IPS DF 4.7 (cell line): ENCODE results near the gene DGKI.

Source experiments
- DNase-seq: peaks from one replicate; pipeline ENCODE4 v3.0.0-alpha.2; 2013; ENCODE audit warnings: low spot score; ENCODE audit errors: extremely low read depth

Gene DGKI

GRCh38 chr7:137545059-137545716 lies 301.6 kb downstream of the DGKI start:
- no peak for DNase-seq

GRCh38 chr7:137544453-137545058 lies 302.2 kb downstream of the DGKI start:
- no peak for DNase-seq

DNA sequence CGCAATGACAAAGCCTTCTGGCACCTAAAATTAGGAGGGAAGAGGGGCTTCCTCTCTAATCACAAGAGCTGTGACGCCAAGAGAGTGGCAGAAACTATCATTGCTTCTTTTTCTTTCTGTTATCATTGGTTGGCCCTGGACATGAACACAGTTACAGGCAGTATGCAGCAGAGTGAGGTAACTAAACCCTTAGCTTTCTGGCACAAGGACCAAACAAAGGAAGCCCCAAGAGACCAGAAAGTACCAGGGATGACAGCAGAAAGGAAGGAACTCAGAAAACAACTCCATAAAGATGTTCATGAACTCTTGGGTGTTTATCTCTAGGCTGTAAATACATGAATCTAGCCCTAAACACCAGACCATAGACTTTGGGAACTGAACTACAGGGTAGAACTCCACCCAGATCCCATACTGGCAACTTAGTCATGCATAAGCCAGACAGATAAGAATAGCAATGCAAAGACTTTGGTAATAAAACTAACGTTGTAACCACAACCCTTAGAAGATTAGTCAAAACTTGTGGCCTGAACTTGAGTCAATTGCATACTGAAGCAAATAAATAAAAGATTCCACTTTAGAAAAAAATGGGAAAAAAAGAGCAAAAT lies 307.6 kb downstream of the DGKI start:
- no peak for DNase-seq

- DNase-seq = no peak
Measured at GRCh38 chr7:137538361-137538762, 308.4 kb downstream of the DGKI start.

DNA sequence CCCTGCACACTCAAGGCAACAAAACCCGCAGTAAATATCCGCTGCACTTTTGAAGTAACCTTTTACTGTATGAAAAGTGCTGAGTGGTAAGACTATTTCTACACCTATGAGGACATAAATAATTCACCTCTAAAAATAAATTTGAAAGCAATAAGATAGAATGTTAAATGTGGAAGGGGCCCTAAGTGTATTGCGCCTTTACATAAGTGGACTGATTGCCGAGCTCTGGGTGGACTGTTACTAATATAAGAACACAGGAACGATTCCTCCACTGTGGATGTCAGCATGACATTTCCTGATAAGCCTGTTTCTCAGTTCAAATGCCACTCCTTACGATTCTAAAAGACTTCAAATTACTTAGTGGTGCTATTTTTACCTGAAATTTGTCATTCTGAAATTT lies 311.2 kb downstream of the DGKI start:
- DNase-seq = no peak

DNA sequence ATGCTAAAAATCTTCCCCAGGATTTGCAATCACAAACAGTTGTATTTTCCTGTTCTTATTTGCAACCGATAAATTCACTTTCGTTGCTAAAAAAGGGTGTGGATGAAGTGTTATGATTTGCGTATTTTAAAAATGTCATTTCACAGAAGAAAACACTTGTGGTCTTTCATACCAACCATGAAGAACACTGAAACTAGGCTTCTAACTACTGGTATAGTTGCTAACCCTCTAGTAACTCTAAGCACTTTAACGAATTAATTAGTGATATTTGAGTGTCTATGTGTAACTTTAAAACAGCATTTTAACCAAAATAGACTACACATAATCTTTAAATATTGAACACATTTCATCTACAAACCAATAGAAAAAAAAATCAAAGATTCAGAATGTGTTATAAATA lies 315.1 kb downstream of the DGKI start:
- DNase-seq = no peak

- no peak for DNase-seq
Measured at GRCh38 chr7:137527634-137528033, 319.1 kb downstream of the DGKI start.

DNA sequence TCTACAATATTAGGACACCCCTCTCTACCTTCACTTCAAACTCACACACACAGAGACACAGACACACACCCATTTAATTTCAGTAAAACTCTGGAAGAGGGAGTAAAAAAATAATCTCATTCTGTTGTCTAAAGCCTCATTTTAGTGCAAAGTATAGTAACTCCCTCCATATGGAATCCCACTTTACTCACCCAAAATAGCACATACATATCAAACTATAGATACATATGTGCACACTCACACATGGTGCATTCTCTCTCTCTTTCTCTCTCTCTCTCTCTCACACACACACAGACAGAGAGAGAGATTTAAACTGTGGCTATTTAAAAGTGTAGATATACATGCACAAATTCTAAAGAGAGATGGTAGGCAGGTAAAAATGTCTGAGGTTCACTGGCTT lies 323.6 kb downstream of the DGKI start:
- DNase-seq = no peak

DNA sequence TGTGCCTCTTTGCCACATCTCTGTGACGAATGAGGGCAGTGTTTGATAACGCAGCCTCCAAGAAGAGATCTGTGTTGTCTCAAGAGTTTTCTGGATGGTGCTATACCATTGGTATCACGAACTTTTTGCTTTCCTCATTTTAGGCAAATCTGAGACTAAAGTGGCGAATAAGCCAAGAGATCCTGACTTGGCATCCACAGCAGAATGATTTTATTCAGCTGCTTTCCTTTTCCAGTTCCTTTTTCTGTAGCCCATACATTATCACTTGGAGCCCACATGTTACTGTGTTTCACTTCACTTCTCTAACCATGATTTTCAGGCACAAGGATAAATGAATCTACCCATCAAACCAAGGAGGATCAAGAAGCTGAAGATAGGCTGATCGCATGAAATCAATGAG lies 325.3 kb downstream of the DGKI start:
- DNase-seq = no peak

DNA sequence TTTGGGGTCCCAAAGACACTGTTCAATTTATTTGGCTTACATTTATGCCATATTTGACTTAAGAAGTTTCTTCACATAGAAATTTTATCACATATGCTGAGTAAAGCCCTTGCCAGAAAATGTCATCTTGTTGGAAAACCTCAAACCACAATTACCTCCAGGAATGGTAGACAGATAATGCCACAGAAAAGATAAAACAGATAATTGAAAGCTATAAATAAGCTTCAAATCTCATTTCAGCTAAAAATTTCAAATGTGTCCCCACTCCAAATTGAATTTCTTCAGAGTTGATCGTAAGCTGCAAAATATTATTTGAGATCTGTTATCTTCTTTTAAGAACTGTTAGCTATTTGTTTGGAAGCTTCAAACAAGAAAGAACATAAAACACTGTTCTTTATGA lies 326.8 kb downstream of the DGKI start:
- DNase-seq = no peak

DNA sequence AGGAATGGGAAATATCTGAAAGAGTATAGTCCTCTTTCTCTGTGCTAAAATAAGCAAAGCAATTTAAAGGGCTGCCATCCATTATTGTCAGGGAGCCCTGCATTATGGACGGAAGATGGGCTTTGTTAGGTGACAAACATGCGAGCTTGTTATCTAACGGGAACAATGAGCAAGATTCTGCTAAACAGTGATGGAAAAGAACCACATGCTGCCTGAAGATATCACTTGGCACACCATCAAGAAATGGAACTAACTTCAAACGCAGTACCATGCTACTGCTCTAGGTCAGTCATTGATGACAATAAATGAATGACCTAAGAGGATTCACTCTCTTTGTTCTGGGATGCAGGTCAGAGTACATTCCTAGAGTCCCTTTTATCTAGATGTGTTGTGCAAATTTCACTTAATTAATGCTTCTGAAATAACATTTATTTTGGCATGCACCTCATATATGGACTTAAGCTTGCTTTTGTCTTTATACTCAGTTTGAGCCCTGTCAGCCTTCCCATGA lies 327.5 kb downstream of the DGKI start:
- no peak for DNase-seq

DNA sequence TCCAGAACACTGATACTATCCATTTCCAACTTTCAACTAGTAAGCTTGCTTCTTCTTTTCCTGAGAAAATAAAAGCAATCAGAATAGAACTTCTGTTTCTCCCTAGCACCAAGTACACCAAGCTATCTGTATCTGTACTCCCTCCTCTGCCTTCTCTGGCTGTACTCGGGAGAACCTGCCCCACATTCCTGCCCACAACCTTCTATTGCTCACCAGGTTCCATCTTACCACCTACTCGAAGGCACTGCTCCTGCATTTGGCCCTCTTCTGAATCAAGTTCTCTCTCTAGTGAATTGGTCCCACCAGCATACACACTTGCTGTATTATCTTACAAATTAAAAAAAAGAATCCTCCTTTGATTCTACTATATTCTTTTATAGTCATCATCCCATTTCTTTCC lies 333.7 kb downstream of the DGKI start:
- no peak for DNase-seq

- DNase-seq = no peak
Measured at GRCh38 chr7:137507096-137507495, 339.7 kb downstream of the DGKI start.

GRCh38 chr7:137506031-137506430 lies 340.7 kb downstream of the DGKI start:
- DNase-seq = no peak

- no peak for DNase-seq
Measured at GRCh38 chr7:137501562-137501961, 345.2 kb downstream of the DGKI start.

DNA sequence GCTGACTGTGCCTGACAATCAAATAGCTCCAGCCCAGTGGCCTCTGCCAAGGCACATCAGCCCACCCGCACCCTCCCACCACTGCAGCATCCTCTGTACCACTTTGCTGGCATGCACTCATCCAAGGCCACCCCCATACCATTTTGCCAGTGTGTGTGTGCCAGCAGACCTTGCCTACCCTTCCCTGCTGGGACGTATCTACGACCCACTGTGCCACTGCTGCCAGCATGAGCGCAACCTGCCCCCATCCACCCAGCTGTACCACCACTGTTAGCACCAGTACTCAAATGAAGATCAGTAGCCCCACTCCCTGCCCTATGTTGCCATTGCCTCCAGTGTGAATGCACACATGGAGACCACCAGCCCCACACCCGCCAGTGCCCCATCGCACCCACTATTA lies 353.9 kb downstream of the DGKI start:
- DNase-seq = no peak

DNA sequence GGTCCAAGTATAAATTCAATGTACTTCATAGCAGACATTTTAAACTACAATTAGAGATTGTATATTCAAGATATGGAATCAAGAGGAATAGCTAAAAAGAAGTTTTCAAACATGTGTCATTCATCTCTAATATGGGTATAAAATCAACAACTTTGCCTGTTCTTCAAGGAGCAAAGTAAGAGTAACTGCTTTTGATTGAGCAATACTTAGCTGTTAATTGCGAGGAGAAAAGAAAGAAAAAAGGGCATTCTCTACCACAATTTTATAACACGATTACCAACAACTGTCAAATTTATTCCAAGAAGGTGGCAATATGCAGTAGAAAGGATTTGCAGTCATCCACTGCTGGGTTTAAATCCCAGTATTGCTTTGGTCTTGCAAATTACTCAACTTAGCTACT lies 356.9 kb downstream of the DGKI start:
- no peak for DNase-seq

- no peak for DNase-seq
Measured at GRCh38 chr7:137488038-137488437, 358.7 kb downstream of the DGKI start.

GRCh38 chr7:137485818-137486217 lies 361.0 kb downstream of the DGKI start:
- DNase-seq = no peak

DNA sequence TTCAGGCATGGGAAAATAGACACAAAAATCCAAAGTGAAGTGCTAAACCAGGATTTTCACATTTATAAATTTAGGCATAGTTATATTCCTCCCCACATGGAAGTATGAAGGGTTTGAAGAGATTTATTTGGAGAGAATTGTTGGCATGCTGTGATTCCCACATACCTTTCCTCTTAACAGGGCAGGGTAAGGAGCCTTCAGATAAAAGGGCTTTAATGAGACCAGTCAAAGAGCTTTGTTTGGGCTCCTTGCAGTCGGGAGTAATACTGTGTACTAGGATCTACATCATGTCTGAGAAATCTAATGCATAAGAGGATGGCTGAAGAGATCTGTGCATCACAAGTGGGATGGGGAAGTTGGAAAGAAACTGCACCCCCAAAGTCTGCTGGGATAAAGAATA lies 362.4 kb downstream of the DGKI start:
- no peak for DNase-seq

DNA sequence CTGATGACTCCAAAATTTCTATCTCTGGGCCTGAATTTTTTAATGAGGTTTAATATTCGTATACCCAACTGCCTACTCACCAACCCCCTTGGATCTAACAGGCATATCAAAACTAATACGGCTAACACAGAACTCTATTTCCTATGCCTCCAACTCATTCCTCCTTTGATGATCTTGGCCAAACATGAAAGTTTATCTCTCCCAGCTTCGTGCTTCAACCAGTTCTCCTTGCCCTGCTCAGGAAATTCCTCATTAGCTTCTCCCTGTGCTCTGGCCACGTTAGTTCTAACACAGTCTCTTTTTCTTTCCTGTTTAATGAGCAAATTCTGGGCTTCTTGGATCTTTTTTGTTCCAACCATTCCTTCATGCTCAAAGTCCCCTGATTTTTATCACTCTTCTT lies 364.3 kb downstream of the DGKI start:
- DNase-seq = no peak

- no peak for DNase-seq
Measured at GRCh38 chr7:137480824-137481365, 365.9 kb downstream of the DGKI start.

DNA sequence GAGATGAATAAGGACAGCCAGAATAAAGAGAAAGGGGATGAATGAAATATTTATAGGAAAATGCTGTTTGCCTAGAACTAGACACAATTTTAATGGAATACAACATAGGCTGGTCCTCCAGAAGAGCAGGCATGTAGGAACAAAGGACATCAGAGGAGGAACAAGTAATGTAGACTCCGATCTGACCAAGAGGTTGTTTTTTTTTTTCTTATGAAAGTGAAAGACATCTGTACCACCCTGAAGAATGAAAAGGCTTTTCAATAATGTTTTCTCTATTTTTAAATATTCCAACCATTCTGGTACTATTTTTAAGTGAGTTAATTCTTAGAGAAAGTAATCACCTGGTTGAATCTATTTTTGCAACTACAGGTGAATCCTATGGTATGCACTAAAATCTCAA lies 366.4 kb downstream of the DGKI start:
- DNase-seq = no peak
